ENCODE results near the gene AKAP9. TPM values are rescaled to one million over a fixed set of nuclear protein-coding genes. Genes with fewer than 3 reads are reported as not detected.

The AKAP9 gene
- total RNA-seq, 1 experiment from 2014 or later: 71.3 TPM

DNA sequence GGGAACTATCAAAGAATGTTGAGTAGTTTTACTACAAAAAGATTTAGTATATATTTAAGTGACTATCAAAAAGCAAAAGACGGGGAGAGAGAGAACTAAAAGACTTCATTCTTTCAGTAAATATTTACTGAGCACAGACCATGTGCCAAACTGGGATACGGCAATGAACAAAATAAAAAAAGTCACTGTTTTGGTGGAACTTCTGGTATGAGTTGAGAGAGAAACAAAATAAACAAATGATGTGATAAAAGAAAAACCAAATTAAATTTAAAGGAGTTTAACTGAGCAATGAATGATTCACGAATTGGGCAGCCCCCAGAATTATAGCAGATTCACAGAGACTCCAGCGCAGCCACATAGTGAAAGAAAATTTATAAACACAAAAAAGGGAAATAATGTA, 17.8 kb upstream of the AKAP9 start:
- Histone ChIP-seq H4K20me1 (ENCODE audit: insufficient read depth) (no peaks in the 10 kb centered on the region), H3K9me3 (ENCODE audit: insufficient read depth, low read depth) (no peaks in the 10 kb centered on the region), H3K79me2 (ENCODE audit: low read depth) (no peaks in the 10 kb centered on the region), H3K4me3 (no peak overlapping the region), H3K36me3 (ENCODE audit: low read depth) (no peaks in the 10 kb centered on the region), H3K4me2 (no peak overlapping the region), H3K9me2 (ENCODE audit: insufficient read depth) (no peaks in the 10 kb centered on the region), H3F3A (ENCODE audit: insufficient read depth, low read depth) (no peaks in the 10 kb centered on the region), H3K4me1 (replicated peaks; ENCODE audit: insufficient read depth) (no peaks in the 10 kb centered on the region), H3K27ac (no peak overlapping the region), H3K27me3 (ENCODE audit: insufficient read depth, low read depth) (no peaks in the 10 kb centered on the region), H2AFZ (no peak overlapping the region)
- intact Hi-C loops (cut with micrococcal nuclease; ENCODE audit: unreplicated experiment): no loop called here
- no peak for TF ChIP-seq EZH2 (IDR thresholded peaks at IDR 0.05; ENCODE audit: low read depth)
- TF ChIP-seq, protein P1, sequence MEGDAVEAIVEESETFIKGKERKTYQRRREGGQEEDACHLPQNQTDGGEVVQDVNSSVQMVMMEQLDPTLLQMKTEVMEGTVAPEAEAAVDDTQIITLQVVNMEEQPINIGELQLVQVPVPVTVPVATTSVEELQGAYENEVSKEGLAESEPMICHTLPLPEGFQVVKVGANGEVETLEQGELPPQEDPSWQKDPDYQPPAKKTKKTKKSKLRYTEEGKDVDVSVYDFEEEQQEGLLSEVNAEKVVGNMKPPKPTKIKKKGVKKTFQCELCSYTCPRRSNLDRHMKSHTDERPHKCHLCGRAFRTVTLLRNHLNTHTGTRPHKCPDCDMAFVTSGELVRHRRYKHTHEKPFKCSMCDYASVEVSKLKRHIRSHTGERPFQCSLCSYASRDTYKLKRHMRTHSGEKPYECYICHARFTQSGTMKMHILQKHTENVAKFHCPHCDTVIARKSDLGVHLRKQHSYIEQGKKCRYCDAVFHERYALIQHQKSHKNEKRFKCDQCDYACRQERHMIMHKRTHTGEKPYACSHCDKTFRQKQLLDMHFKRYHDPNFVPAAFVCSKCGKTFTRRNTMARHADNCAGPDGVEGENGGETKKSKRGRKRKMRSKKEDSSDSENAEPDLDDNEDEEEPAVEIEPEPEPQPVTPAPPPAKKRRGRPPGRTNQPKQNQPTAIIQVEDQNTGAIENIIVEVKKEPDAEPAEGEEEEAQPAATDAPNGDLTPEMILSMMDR (conservative IDR thresholded peaks at IDR 0.05): no peak
- no TSS peak for BruUV-seq (replicated peaks)
- ChIA-PET CTCF (interaction anchor here (0.7 kb wide), 1 partner anchor 79 kb away, joined by 4 read pairs; no protein-coding TSS in a partner anchor), POLR2A (ENCODE audit: unreplicated experiment) (no interaction called here)
- no peak for DNase-seq

- CTCF ChIA-PET: no interaction called here
- intact Hi-C loops (cut with micrococcal nuclease; ENCODE audit: unreplicated experiment): no loop called here
- TF ChIP-seq, protein P1 (conservative IDR thresholded peaks at IDR 0.05): no peak
- TF ChIP-seq EZH2 (IDR thresholded peaks at IDR 0.05; ENCODE audit: low read depth): no peak
- Histone ChIP-seq H3F3A (ENCODE audit: insufficient read depth, low read depth) (no peaks in the 10 kb centered on the region), H3K4me1 (replicated peaks; ENCODE audit: insufficient read depth) (peaks cover 8% of the 10 kb centered on the region), H3K4me3 (no peak overlapping the region), H3K27me3 (ENCODE audit: insufficient read depth, low read depth) (no peaks in the 10 kb centered on the region), H3K79me2 (ENCODE audit: low read depth) (no peaks in the 10 kb centered on the region), H3K27ac (no peak overlapping the region), H2AFZ (no peak overlapping the region), H4K20me1 (ENCODE audit: insufficient read depth) (no peaks in the 10 kb centered on the region), H3K9me2 (ENCODE audit: insufficient read depth) (no peaks in the 10 kb centered on the region), H3K4me2 (no peak overlapping the region), H3K9me3 (ENCODE audit: insufficient read depth, low read depth) (peaks cover 5% of the 10 kb centered on the region; the same call in 1 of the 2 replicates), H3K36me3 (ENCODE audit: low read depth) (no peaks in the 10 kb centered on the region)
- no peak for DNase-seq
- POLR2A ChIA-PET (ENCODE audit: unreplicated experiment): interaction anchor here (0.5 kb wide), 1 partner anchor 13 kb away, joined by 4 read pairs; no protein-coding TSS in a partner anchor
- BruUV-seq (replicated peaks): no TSS peak
Measured at GRCh38 chr7:91927912-91928311, 12.8 kb upstream of the AKAP9 start.

DNA sequence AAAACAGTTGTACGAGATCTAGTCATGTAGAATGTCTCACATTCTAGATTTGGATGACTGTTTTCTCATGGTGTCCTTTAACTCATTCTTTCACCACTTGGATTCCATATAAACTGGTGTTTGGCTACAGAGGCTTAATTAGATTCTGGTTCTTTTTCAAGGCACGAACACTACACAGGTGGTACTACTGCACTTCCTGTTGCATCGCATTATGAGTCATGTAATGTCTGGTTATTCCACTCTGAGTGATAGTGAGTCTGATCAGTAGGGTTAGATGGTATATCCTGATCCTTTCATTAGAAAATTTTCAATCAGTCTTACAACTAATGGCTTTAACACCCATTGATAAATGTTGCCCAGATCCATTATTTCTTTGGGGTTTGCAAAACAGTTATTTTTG, 11.2 kb upstream of the AKAP9 start:
- no peaks in the 10 kb centered on the region for H3K9me2 ChIP-seq (ENCODE audit: insufficient read depth)
- H3K9me3 ChIP-seq (ENCODE audit: insufficient read depth, low read depth): peaks cover 5% of the 10 kb centered on the region; the same call in 1 of the 2 replicates
- H2AFZ ChIP-seq: peak overlapping the region; percentile 72; the same call in 1 of the 2 replicates
- CTCF ChIA-PET: no interaction called here
- H3K4me2 ChIP-seq: peak overlapping the region; percentile 44
- H3K27me3 ChIP-seq (ENCODE audit: insufficient read depth, low read depth): no peaks in the 10 kb centered on the region
- no peak for DNase-seq
- H4K20me1 ChIP-seq (ENCODE audit: insufficient read depth): no peaks in the 10 kb centered on the region
- peaks cover 8% of the 10 kb centered on the region for H3K4me1 ChIP-seq (replicated peaks; ENCODE audit: insufficient read depth)
- intact Hi-C loops (cut with micrococcal nuclease; ENCODE audit: unreplicated experiment): no loop called here
- BruUV-seq (replicated peaks): no TSS peak
- H3K79me2 ChIP-seq (ENCODE audit: low read depth): no peaks in the 10 kb centered on the region
- no peaks in the 10 kb centered on the region for H3F3A ChIP-seq (ENCODE audit: insufficient read depth, low read depth)
- no peaks in the 10 kb centered on the region for H3K36me3 ChIP-seq (ENCODE audit: low read depth)
- TF ChIP-seq EZH2 (IDR thresholded peaks at IDR 0.05; ENCODE audit: low read depth): no peak
- TF ChIP-seq, protein P1 (conservative IDR thresholded peaks at IDR 0.05): no peak
- no peak overlapping the region for H3K4me3 ChIP-seq
- H3K27ac ChIP-seq: no peak overlapping the region
- POLR2A ChIA-PET (ENCODE audit: unreplicated experiment): no interaction called here

Data from PC-9 (cell line).